ENCODE measurements around the gene CIB2.

DNA sequence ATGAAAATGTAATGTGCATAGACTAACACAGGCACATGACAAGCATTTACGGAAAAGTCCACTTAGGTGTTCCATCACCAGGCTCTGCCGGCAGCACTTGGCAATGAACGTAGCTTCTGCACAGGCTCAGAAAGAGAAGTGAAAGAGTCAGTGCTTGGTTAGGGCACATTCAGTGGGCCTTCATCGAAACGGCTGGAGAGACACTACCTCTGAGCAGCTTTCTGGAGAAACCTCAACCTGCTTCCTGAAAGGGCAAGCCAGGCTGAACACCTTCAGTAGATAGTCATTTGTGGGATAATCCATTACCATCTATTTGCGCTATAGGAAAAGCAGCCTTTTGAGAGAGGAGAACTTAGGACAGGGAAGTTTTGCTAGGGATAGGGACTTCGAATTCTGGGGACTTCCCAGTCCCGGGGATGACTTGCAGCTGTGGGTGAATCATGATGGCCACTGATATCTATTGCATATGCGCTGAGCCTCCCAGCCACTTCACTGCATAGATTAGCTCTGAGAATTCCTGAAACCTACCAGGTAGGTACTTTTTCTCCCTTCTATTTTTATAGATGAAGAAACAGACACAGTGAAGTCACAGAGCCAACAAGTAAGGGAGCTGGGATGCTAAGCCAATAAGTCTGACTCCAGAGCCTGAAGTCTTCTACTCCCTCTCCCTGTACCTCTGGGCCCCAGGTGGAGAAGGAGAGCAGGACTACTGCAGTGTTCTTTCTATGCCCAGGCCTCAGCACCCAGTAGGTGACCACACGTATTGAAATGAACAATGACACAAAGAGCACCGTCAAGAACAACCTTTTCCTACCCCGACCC is 43.1 kb downstream of the CIB2 start:
- TF ChIP-seq POLR2AphosphoS5 (IDR thresholded peaks at IDR 0.05) = no peak
- TF ChIP-seq, protein P1, sequence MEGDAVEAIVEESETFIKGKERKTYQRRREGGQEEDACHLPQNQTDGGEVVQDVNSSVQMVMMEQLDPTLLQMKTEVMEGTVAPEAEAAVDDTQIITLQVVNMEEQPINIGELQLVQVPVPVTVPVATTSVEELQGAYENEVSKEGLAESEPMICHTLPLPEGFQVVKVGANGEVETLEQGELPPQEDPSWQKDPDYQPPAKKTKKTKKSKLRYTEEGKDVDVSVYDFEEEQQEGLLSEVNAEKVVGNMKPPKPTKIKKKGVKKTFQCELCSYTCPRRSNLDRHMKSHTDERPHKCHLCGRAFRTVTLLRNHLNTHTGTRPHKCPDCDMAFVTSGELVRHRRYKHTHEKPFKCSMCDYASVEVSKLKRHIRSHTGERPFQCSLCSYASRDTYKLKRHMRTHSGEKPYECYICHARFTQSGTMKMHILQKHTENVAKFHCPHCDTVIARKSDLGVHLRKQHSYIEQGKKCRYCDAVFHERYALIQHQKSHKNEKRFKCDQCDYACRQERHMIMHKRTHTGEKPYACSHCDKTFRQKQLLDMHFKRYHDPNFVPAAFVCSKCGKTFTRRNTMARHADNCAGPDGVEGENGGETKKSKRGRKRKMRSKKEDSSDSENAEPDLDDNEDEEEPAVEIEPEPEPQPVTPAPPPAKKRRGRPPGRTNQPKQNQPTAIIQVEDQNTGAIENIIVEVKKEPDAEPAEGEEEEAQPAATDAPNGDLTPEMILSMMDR (IDR thresholded peaks at IDR 0.05) = no peak
- TF ChIP-seq EP300 (IDR thresholded peaks at IDR 0.05) = no peak

Data from esophagus muscularis mucosa (tissue), 4 donors.